ENCODE results near the gene PAXX.
"Not testable (repeated sequence)": the region's sequence is repeated elsewhere in the genome, so short reads cannot be mapped to it uniquely, and the experiment has no call there.

PAXX gene

DNA sequence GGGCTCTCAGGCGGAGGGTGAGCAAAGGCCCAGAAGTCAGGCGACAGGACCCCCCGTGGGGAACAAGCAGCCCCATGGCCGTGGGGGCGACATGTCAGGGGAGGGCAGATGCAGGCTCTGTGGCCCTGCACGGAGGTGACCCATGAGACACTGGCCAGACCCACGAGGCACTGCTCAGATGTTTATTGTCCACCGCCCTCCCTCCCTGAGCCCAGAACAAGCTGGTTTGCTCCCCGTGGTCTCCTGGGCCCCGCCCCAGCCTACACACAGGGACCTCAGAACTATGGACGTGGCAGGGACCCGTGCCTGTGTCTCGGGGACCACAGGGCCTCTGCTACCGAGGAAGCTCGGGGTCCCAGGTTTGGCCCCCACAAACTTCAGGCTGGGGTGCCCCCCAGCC is 37.8 kb downstream of the PAXX start:
- Mint-ChIP-seq H3K4me3 (peak overlapping the region; percentile 72), H3K4me1 (peaks cover 5% of the 10 kb centered on the region), H3K27ac (no peak overlapping the region), H3K36me3 (ENCODE audit: low read depth) (no peaks in the 10 kb centered on the region), H3K27me3 (ENCODE audit: low read depth, poor library complexity) (peaks cover 4% of the 10 kb centered on the region), H3K9me3 (no peaks in the 10 kb centered on the region)
- TF ChIP-seq, protein P1, sequence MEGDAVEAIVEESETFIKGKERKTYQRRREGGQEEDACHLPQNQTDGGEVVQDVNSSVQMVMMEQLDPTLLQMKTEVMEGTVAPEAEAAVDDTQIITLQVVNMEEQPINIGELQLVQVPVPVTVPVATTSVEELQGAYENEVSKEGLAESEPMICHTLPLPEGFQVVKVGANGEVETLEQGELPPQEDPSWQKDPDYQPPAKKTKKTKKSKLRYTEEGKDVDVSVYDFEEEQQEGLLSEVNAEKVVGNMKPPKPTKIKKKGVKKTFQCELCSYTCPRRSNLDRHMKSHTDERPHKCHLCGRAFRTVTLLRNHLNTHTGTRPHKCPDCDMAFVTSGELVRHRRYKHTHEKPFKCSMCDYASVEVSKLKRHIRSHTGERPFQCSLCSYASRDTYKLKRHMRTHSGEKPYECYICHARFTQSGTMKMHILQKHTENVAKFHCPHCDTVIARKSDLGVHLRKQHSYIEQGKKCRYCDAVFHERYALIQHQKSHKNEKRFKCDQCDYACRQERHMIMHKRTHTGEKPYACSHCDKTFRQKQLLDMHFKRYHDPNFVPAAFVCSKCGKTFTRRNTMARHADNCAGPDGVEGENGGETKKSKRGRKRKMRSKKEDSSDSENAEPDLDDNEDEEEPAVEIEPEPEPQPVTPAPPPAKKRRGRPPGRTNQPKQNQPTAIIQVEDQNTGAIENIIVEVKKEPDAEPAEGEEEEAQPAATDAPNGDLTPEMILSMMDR (IDR thresholded peaks at IDR 0.05) = no peak
- DNase-seq = no peak

DNA sequence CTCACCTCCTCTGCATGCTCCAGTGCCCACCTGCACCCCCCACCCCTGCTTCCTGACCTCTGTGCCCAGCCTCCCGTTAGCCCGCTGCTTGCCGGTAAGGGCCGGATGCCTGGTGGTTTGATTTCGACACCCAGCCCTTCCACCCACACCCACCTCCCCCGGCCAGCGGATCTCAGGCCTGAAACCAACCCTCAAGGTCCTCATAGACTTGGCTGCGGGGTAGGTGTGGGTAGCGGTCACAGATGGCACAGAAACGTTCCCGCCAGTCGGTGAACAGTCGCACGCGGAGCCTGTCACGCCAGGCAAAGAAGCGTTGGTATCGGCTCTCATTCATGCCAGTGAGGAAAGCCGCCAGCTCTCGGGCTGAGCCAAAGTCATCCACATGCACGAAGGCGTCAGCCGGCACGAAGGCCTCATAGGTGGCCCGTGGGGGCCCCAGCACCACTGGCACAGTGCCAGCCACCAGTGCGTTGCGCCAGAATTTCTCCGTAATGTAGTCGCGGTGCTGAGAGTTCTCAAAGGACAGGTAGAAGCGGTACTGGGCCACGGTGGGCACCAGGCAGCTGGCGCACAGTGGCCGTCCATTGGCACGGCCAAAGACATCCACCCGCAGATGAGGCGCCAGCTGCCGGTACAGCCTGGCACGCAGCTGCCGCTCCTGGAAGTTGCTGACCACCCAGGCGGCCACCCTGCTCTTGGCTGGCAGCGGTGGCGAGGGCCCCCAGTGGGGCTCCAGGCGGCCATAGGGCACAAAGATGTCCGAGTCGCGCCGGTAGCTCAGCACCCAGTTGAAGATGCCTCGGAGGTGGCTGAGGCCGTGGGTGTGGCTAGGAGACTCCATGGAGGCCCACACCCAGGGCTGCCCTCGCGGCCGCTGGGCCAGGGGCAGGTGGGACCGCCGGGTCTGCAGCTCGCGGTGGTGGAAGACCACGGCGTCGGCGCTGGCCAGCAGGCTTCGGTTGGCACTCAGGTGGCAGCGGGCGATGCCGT is 38.6 kb downstream of the PAXX start:
- H3K9me3 Mint-ChIP-seq = no peaks in the 10 kb centered on the region
- H3K27ac Mint-ChIP-seq = no peak overlapping the region
- no peak for DNase-seq
- no peak overlapping the region for H3K4me3 Mint-ChIP-seq
- TF ChIP-seq, protein P1 (IDR thresholded peaks at IDR 0.05) = no peak
- peaks cover 5% of the 10 kb centered on the region for H3K4me1 Mint-ChIP-seq
- H3K27me3 Mint-ChIP-seq (ENCODE audit: low read depth, poor library complexity) = peaks cover 7% of the 10 kb centered on the region
- no peaks in the 10 kb centered on the region for H3K36me3 Mint-ChIP-seq (ENCODE audit: low read depth)

- no peak for DNase-seq
- no peak within 1 kb of the TSS for H3K4me3 Mint-ChIP-seq
Observed at GRCh38 chr9:137031904-137032640, 39.9 kb downstream of the PAXX start, which contains the start of gene FUT7. TSS of gene FUT7 (minus strand) at chr9:137032088. CDS start at chr9:137031991, 97 bp downstream.

GRCh38 chr9:137032858-137033257 is 40.6 kb downstream of the PAXX start:
- no peak overlapping the region for H3K27ac Mint-ChIP-seq
- no peak for DNase-seq

More at GRCh38 chr9:137031904-137032640, 39.9 kb downstream of the PAXX start, which contains the start of gene FUT7:
- Mint-ChIP-seq H3K36me3 (ENCODE audit: low read depth) (no peaks in the 10 kb centered on the region), H3K9me3 (no peaks in the 10 kb centered on the region), H3K27ac (no peak within 1 kb of the TSS), H3K4me1 (peaks cover 4% of the 10 kb centered on the region), H3K27me3 (ENCODE audit: low read depth, poor library complexity) (peaks cover 12% of the 10 kb centered on the region)
- TF ChIP-seq, protein P1 (IDR thresholded peaks at IDR 0.05) = no peak

GRCh38 chr9:137033481-137033880 is 41.3 kb downstream of the PAXX start:
- not testable (repeated sequence) for DNase-seq; H3K9me3 Mint-ChIP-seq; H3K4me3 Mint-ChIP-seq; H3K27ac Mint-ChIP-seq; H3K4me1 Mint-ChIP-seq; H3K36me3 Mint-ChIP-seq (ENCODE audit: low read depth)
- H3K27me3 Mint-ChIP-seq (ENCODE audit: low read depth, poor library complexity) = peaks cover 12% of the 10 kb centered on the region

More at GRCh38 chr9:137032858-137033257, 40.6 kb downstream of the PAXX start:
- Mint-ChIP-seq H3K4me3 (no peak overlapping the region), H3K27me3 (ENCODE audit: low read depth, poor library complexity) (peaks cover 12% of the 10 kb centered on the region), H3K4me1 (no peaks in the 10 kb centered on the region), H3K9me3 (no peaks in the 10 kb centered on the region), H3K36me3 (ENCODE audit: low read depth) (no peaks in the 10 kb centered on the region)
- TF ChIP-seq, protein P1 (IDR thresholded peaks at IDR 0.05) = no peak
